ENCODE data around the gene TMEM169. TPM values are rescaled to one million over a fixed set of nuclear protein-coding genes. Genes with fewer than 3 reads are reported as not detected.
A peak's percentile ranks its signal among the peaks of the same experiment; 100 is the strongest.

The TMEM169 gene
- total and polyA plus RNA-seq, 2 of the 13 experiments (the other 11 are each of a cell fraction or from before 2014, with no cell fraction given), result 1.5 to 4.5 TPM

GRCh38 chr2:216108967-216109921 is 27.5 kb downstream of the TMEM169 start, which contains the start of gene XRCC5 (continued):
- TF ChIP-seq ZBED4 (CRISPR knock-in tag; IDR thresholded peaks at IDR 0.05; ENCODE audit: borderline replicate concordance) (peak; percentile 74), NKX3-1 (CRISPR knock-in tag; IDR thresholded peaks at IDR 0.05) (peak; percentile 94), ZSCAN29 (CRISPR knock-in tag; conservative IDR thresholded peaks at IDR 0.05) (peak; percentile 90), PAX8 (CRISPR knock-in tag; IDR thresholded peaks at IDR 0.05; ENCODE audit: borderline replicate concordance) (peak; percentile 90; the same call in 1 of the 2 replicates), SNAI1 (CRISPR knock-in tag; IDR thresholded peaks at IDR 0.05; ENCODE audit: borderline replicate concordance) (no peak), STAT5B (CRISPR knock-in tag; IDR thresholded peaks at IDR 0.05) (0 out of 2 replicates have a peak, but pooled peaks have one; percentile 14), ZNF772 (CRISPR knock-in tag; IDR thresholded peaks at IDR 0.05) (peak; percentile 99), THAP11 (CRISPR knock-in tag; IDR thresholded peaks at IDR 0.05) (peak; percentile 97), YY1 (IDR thresholded peaks at IDR 0.05; ENCODE audit: insufficient read depth, insufficient replicate concordance, low read depth, low read length) (peak; percentile 83), NR3C1 (CRISPR knock-in tag; IDR thresholded peaks at IDR 0.05) (no peak), RBM22 (optimal IDR thresholded peaks at IDR 0.05; ENCODE audit: low read length) (no peak), ZMYM3 (CRISPR knock-in tag; IDR thresholded peaks at IDR 0.05) (peak; percentile 65; the same call in 1 of the 2 replicates), PHF5A (CRISPR knock-in tag; IDR thresholded peaks at IDR 0.05; ENCODE audit: low read depth, unreplicated experiment) (peak; percentile 60), SOX5 (CRISPR knock-in tag; IDR thresholded peaks at IDR 0.05; ENCODE audit: borderline replicate concordance) (peak; percentile 69), SRSF1 (optimal IDR thresholded peaks at IDR 0.05; ENCODE audit: low read depth, low read length) (peak; percentile 69), ZNF883 (CRISPR knock-in tag; IDR thresholded peaks at IDR 0.05; ENCODE audit: not compliant biosample characterization) (peak; percentile 95), MTERF4 (CRISPR knock-in tag; IDR thresholded peaks at IDR 0.05) (peak; percentile 92; the same call in 1 of the 2 replicates), FOXP1 (IDR thresholded peaks at IDR 0.05) (no peak), FOXP1 (CRISPR knock-in tag; IDR thresholded peaks at IDR 0.05) (no peak; the same call in 1 of the 2 replicates), NFRKB (IDR thresholded peaks at IDR 0.05) (no peak), HIVEP1 (CRISPR knock-in tag; IDR thresholded peaks at IDR 0.05) (peak; percentile 91), SNAPC2 (CRISPR knock-in tag; IDR thresholded peaks at IDR 0.05) (0 out of 2 replicates have a peak, but pooled peaks have one; percentile 24)
